HCEC 1CT (cell line): Measurements from ENCODE around the gene CD58.
A peak's percentile ranks its signal among the peaks of the same experiment; 100 is the strongest.

Experiments
- DNase-seq: peaks from one replicate; pipeline ENCODE4 v3.0.0-alpha.2; 2017

Gene CD58

GRCh38 chr1:116537040-116537831 lies 33.6 kb downstream of the CD58 start:
- DNase-seq, result peak; percentile 95

GRCh38 chr1:116534014-116534739 lies 36.6 kb downstream of the CD58 start:
- DNase-seq, result no peak

GRCh38 chr1:116533429-116533820 lies 37.4 kb downstream of the CD58 start:
- DNase-seq, result no peak

- DNase-seq, result no peak
Measured at GRCh38 chr1:116532671-116533428, 38.0 kb downstream of the CD58 start.

GRCh38 chr1:116531917-116532316 lies 38.9 kb downstream of the CD58 start:
- no peak for DNase-seq

- DNase-seq, result no peak
Measured at GRCh38 chr1:116529681-116530080, 41.1 kb downstream of the CD58 start.

- peak; percentile 55 for DNase-seq
Measured at GRCh38 chr1:116529199-116529631, 41.6 kb downstream of the CD58 start.

GRCh38 chr1:116528329-116529083 lies 42.3 kb downstream of the CD58 start:
- DNase-seq, result no peak

- no peak for DNase-seq
Measured at GRCh38 chr1:116525440-116525839, 45.4 kb downstream of the CD58 start.

- peak; percentile 62 for DNase-seq
Measured at GRCh38 chr1:116521186-116521585, 49.6 kb downstream of the CD58 start.

GRCh38 chr1:116518400-116518799 lies 52.4 kb downstream of the CD58 start:
- no peak for DNase-seq

- DNase-seq, result no peak
Measured at GRCh38 chr1:116516631-116517030, 54.2 kb downstream of the CD58 start.

- no peak for DNase-seq
Measured at GRCh38 chr1:116515702-116516101, 55.1 kb downstream of the CD58 start.

- no peak for DNase-seq
Measured at GRCh38 chr1:116514708-116515525, 55.9 kb downstream of the CD58 start.

- no peak for DNase-seq
Measured at GRCh38 chr1:116513956-116514355, 56.9 kb downstream of the CD58 start.

GRCh38 chr1:116511459-116512019 lies 59.3 kb downstream of the CD58 start:
- no peak for DNase-seq

GRCh38 chr1:116510361-116510760 lies 60.5 kb downstream of the CD58 start:
- DNase-seq, result no peak

GRCh38 chr1:116508984-116509980 lies 61.5 kb downstream of the CD58 start:
- peak; percentile 93 for DNase-seq

- no peak for DNase-seq
Measured at GRCh38 chr1:116508085-116508983, 62.5 kb downstream of the CD58 start.
